Measurements from ENCODE around the gene DECR2. TPM values are rescaled to one million over a fixed set of nuclear protein-coding genes. Genes with fewer than 3 reads are reported as not detected.
A peak's percentile ranks its signal among the peaks of the same experiment; 100 is the strongest.

The DECR2 gene
- total and polyA plus RNA-seq, 9 of the 15 experiments (the other 6 are each of a cell fraction or from before 2014, with no cell fraction given) = 1.0 to 31.9 (median 10.3) TPM

DNA sequence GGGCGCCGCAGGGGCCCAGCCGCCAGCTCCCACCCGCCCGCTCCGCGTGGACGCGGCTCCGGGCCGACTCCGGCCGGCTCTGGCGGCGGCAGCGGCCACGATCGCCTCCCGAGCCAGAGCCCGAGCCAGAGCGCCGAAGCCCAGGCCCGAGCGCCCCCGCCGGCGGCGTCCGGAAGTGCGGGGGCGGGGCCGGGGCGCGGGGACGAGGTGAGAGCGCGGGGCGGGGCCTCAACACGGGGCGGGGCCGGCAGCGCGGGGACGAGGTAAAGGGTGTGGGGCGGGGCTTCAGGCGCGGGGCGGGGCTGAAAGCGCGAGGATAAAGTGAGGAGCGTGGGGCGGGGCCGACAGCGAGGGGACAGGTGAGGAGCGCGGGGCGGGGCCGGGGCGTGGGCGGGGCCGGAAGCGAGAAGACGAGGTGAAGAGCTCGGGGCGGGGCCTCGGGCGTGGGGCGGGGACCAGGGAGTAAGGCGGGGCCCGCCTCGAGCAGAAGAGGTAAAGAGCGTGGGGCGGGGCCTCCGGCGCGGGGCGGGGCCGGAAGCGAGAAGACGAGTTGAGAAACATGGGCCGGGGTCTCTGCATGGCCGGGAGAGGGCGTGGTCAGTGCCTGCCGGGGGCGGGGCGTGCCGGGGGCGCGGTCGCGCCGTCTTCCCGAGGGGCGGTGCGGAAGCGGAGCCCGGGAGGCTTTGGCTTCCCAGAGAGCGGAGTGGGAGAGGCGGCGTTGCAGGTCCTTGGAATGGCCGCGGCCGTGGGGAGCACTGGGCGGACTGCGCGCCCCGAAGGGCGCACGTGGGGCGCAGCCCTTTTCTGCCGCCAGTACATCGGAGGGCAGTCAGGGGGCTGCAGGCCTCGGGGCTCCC, 48.9 kb upstream of the DECR2 start, which contains the start of gene AXIN1 (continued):
- TF ChIP-seq, protein P1, sequence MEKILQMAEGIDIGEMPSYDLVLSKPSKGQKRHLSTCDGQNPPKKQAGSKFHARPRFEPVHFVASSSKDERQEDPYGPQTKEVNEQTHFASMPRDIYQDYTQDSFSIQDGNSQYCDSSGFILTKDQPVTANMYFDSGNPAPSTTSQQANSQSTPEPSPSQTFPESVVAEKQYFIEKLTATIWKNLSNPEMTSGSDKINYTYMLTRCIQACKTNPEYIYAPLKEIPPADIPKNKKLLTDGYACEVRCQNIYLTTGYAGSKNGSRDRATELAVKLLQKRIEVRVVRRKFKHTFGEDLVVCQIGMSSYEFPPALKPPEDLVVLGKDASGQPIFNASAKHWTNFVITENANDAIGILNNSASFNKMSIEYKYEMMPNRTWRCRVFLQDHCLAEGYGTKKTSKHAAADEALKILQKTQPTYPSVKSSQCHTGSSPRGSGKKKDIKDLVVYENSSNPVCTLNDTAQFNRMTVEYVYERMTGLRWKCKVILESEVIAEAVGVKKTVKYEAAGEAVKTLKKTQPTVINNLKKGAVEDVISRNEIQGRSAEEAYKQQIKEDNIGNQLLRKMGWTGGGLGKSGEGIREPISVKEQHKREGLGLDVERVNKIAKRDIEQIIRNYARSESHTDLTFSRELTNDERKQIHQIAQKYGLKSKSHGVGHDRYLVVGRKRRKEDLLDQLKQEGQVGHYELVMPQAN (IDR thresholded peaks at IDR 0.05; ENCODE audit: borderline replicate concordance) = 0 out of 2 replicates have a peak, but pooled peaks have one; percentile 53
- TF ChIP-seq, protein P2, sequence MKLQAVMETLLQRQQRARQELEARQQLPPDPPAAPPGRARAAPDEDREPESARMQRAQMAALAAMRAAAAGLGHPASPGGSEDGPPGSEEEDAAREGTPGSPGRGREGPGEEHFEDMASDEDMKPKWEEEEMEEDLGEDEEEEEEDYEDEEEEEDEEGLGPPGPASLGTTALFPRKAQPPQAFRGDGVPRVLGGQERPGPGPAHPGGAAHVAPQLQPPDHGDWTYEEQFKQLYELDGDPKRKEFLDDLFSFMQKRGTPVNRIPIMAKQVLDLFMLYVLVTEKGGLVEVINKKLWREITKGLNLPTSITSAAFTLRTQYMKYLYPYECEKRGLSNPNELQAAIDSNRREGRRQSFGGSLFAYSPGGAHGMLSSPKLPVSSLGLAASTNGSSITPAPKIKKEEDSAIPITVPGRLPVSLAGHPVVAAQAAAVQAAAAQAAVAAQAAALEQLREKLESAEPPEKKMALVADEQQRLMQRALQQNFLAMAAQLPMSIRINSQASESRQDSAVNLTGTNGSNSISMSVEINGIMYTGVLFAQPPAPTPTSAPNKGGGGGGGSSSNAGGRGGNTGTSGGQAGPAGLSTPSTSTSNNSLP (IDR thresholded peaks at IDR 0.05; ENCODE audit: borderline replicate concordance, low read depth, low read length) = no peak
- TF ChIP-seq ZBTB7A (IDR thresholded peaks at IDR 0.05; ENCODE audit: borderline replicate concordance, control insufficient read depth, low read depth, low read length) (peak; percentile 54; the same call in 1 of the 2 replicates), PHB (CRISPR knock-in tag; IDR thresholded peaks at IDR 0.05) (peak; percentile 32; the same call in 1 of the 2 replicates), NRF1 (conservative IDR thresholded peaks at IDR 0.05 in 1 of 2, IDR thresholded peaks at IDR 0.05 in 1 of 2) (peak; percentile 56 to 58), CXXC5 (CRISPR knock-in tag; IDR thresholded peaks at IDR 0.05) (peak; percentile 53), DACH1 (IDR thresholded peaks at IDR 0.05; ENCODE audit: partially characterized antibody) (no peak), MAZ (CRISPR knock-in tag; conservative IDR thresholded peaks at IDR 0.05 in 1 of 2, IDR thresholded peaks at IDR 0.05 in 1 of 2) (peak; percentile 27 to 92; a peak in 2 of 4 replicates), PHF20 (IDR thresholded peaks at IDR 0.05; ENCODE audit: partially characterized antibody) (peak; percentile 74), ATF7 (IDR thresholded peaks at IDR 0.05) (0 out of 2 replicates have a peak, but pooled peaks have one; percentile 14), CTBP1 (IDR thresholded peaks at IDR 0.05; ENCODE audit: borderline replicate concordance) (0 out of 2 replicates have a peak, but pooled peaks have one; percentile 11), ADNP (tag; IDR thresholded peaks at IDR 0.05) (no peak), MXI1 (IDR thresholded peaks at IDR 0.05; ENCODE audit: low read depth, low read length) (0 out of 2 replicates have a peak, but pooled peaks have one; percentile 48), SAFB (IDR thresholded peaks at IDR 0.05; ENCODE audit: borderline replicate concordance, low read depth, low read length) (0 out of 2 replicates have a peak, but pooled peaks have one; percentile 22), ZNF197 (CRISPR knock-in tag; IDR thresholded peaks at IDR 0.05; ENCODE audit: low read depth) (no peak), ELF1 (tag; IDR thresholded peaks at IDR 0.05) (peak; percentile 74), SUPT5H (IDR thresholded peaks at IDR 0.05) (peak; percentile 63), ZFX (CRISPR knock-in tag; IDR thresholded peaks at IDR 0.05) (peak; percentile 91), NUFIP1 (IDR thresholded peaks at IDR 0.05; ENCODE audit: partially characterized antibody) (no peak), POLR2G (IDR thresholded peaks at IDR 0.05; ENCODE audit: low read depth, low read length) (peak; percentile 75)
- TF ChIP-seq, protein P3, sequence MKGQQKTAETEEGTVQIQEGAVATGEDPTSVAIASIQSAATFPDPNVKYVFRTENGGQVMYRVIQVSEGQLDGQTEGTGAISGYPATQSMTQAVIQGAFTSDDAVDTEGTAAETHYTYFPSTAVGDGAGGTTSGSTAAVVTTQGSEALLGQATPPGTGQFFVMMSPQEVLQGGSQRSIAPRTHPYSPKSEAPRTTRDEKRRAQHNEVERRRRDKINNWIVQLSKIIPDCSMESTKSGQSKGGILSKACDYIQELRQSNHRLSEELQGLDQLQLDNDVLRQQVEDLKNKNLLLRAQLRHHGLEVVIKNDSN (CRISPR knock-in tag; IDR thresholded peaks at IDR 0.05) = peak; percentile 44; the same call in 1 of the 2 replicates

Data from K562 (cell line).